A549 treated with GW870086 at 1 μM for 4 hours (cell line): ENCODE results near the gene RTBDN. TPM values are rescaled to one million over a fixed set of nuclear protein-coding genes. Genes with fewer than 3 reads are reported as not detected.

Experiments
- total RNA-seq: library from RNA; stranded (reverse); fragments of 200-300 nt; extraction: Qiagen RNA extraction; gene quantifications from 5 replicates; pipeline ENCODE4 v1.2.3, GENCODE V29; 2022; ENCODE audit warnings: low read depth

RTBDN gene
- 0.15 to 0.56 TPM (median 0.38 TPM) in 4 of 5 replicates, not detected in the other for total RNA-seq

GRCh38 chr19:12834566-12834943, at the start of gene RTBDN:
Gene RTBDN, minus strand, starts transcription at chr19:12834579. Its CDS starts 4,600 bp downstream, at chr19:12829979.

GRCh38 chr19:12881172-12881808, 46.9 kb upstream of the RTBDN start, which contains the start of gene DNASE2:
Gene DNASE2, minus strand, starts transcription at chr19:12881449. Its CDS starts 74 bp downstream, at chr19:12881375.

GRCh38 chr19:12838182-12838885, 4.0 kb upstream of the RTBDN start, which contains the start of gene MAST1:
Gene MAST1, plus strand, starts transcription at chr19:12838515. Its CDS starts 58 bp downstream, at chr19:12838573.

DNA sequence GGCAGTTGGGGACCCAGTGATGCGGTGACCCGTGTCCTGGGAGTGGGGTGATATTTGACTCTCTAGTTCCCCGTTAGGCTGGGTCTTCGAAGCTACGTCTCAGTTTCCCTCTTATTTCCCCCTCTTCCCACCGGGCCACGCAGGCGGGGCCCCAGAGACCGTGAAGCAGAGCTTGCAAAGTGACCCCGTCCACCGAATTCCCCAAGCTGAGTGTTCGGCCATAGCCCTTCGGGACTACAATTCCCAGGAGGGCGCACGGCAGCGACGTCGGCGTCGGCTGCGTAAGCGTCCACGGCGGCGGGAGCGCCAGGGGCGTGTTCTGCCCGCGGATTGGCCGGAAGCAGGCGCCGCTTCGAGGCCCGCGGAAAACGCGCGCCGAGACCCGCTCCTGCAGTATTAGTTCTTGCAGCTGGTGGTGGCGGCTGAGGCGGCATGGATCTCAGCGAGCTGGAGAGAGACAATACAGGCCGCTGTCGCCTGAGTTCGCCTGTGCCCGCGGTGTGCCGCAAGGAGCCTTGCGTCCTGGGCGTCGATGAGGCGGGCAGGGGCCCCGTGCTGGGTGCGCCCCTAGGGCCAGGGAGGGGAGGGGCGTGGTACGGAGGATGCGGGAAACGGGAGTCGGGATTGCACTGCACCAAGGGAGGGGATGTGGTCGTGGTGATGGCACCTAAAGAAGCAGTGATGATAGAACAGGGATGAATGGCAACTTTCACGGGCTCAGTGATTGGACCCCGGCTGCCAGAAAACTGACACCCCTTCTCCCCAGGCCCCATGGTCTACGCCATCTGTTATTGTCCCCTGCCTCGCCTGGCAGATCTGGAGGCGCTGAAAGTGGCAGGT, 27.9 kb downstream of the RTBDN start, which contains the start of gene RNASEH2A:
RNASEH2A (plus strand) TSS at position 343 of the 840 bp plus-strand sequence; CDS start at position 433, 90 bp downstream.

DNA sequence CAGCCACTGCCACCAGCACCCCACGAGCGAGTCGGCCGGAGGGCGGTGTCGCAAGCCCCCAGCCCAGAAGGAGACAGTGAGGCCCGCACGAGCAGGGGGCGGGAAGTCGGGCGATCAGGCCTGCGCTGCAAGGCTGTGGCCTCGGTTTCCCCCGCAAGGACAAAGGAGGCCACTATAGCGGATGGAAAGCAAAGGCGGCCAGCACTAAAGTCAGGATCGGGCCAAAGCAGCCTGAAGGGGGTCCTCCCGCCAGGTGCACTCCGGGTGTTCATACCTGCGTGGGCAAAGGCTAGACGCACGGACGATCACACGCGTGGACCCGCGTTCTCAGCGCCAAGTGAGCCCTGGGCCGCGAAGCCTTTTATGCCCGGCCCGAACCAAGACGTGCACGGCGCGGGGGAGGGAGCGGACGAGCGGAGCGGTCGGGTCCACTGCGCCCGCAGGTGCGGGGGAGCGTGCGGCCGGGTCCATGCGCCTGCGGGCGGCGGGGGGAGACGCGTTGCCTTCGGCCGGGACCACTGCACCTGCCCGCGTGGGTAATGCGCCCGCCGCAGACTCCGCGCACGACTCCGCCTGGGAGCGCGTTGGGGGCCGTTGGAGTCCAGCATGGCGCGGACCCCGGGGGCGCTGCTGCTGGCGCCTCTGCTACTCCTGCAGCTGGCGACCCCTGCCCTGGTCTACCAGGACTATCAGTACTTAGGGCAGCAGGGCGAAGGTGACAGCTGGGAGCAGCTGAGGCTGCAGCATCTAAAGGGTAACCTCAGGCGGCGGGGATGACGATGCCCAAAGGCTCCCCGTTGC, 32.7 kb downstream of the RTBDN start, which contains the start of the genes PRDX2 and THSD8:
PRDX2 (minus strand) TSS at position 335 of the 801 bp plus-strand sequence. CDS start 539 bp downstream, outside the sequence.
THSD8 (plus strand) TSS at position 604 of the 801 bp plus-strand sequence; CDS start at position 607, 3 bp downstream.

DNA sequence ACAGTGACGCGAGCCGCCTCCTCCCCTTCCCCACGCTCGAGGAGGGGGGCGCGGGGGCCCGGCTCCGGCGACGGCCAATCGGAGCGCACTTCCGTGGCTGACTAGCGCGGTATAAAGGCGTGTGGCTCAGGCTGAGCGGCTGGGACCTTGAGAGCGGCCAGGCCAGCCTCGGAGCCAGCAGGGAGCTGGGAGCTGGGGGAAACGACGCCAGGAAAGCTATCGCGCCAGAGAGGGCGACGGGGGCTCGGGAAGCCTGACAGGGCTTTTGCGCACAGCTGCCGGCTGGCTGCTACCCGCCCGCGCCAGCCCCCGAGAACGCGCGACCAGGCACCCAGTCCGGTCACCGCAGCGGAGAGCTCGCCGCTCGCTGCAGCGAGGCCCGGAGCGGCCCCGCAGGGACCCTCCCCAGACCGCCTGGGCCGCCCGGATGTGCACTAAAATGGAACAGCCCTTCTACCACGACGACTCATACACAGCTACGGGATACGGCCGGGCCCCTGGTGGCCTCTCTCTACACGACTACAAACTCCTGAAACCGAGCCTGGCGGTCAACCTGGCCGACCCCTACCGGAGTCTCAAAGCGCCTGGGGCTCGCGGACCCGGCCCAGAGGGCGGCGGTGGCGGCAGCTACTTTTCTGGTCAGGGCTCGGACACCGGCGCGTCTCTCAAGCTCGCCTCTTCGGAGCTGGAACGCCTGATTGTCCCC, 42.9 kb downstream of the RTBDN start, which contains the start of gene JUNB:
JUNB (plus strand) TSS at position 142 of the 706 bp plus-strand sequence; CDS start at position 428, 286 bp downstream.

Other genes starting within 250 kb of the RTBDN start
- gene ZNF490, start 223.8 kb downstream of the RTBDN start, total RNA-seq, result 0.62 to 1.3 TPM (median 0.79 TPM) in 4 of 5 replicates, not detected in the other
- 3.3 to 6.1 TPM (median 5.5 TPM) in 5 replicates for gene ZNF791, start 223.7 kb downstream of the RTBDN start, total RNA-seq
- 16.3 to 23.1 TPM (median 20.7 TPM) in 5 replicates for gene MAN2B1, start 167.8 kb downstream of the RTBDN start, total RNA-seq
- gene WDR83, start 167.8 kb downstream of the RTBDN start, total RNA-seq, result 8.1 to 11.1 TPM (median 10.0 TPM) in 5 replicates
- 41.0 to 49.8 TPM (median 46.5 TPM) in 5 replicates for gene DHPS, start 152.7 kb downstream of the RTBDN start, total RNA-seq
- gene GNG14, start 146.6 kb downstream of the RTBDN start, total RNA-seq, result not detected in 5 replicates
- 9.5 to 13.2 TPM (median 12.2 TPM) in 5 replicates for gene FBXW9, start 137.9 kb downstream of the RTBDN start, total RNA-seq
- 25.3 to 34.1 TPM (median 31.2 TPM) in 5 replicates for gene TNPO2, start 110.6 kb downstream of the RTBDN start, total RNA-seq
- gene TRIR, start 99.9 kb downstream of the RTBDN start, total RNA-seq, result 169 to 203 TPM (median 185 TPM) in 5 replicates
- gene GET3, start 97.1 kb downstream of the RTBDN start, total RNA-seq, result 69.5 to 100 TPM (median 92.3 TPM) in 5 replicates
- gene BEST2, start 82.8 kb downstream of the RTBDN start, total RNA-seq, result 0.10 to 0.26 TPM (median 0.22 TPM) in 5 replicates
- 9.9 to 11.6 TPM (median 10.9 TPM) in 5 replicates for gene HOOK2, start 59.0 kb downstream of the RTBDN start, total RNA-seq
- 121 to 193 TPM (median 166 TPM) in 5 replicates for gene JUNB, start 43.1 kb downstream of the RTBDN start, total RNA-seq
- 0.40 to 1.1 TPM (median 0.49 TPM) in 5 replicates for gene PRDX2, start 32.8 kb downstream of the RTBDN start, total RNA-seq
- gene THSD8, start 32.5 kb downstream of the RTBDN start, total RNA-seq, result 7.3 to 16.4 TPM (median 14.3 TPM) in 4 of 5 replicates, not detected in the other
- gene RNASEH2A, start 28.0 kb downstream of the RTBDN start, total RNA-seq, result 34.0 to 49.5 TPM (median 45.5 TPM) in 5 replicates
- gene MAST1, start 3.9 kb upstream of the RTBDN start, total RNA-seq, result 0.89 to 3.0 TPM (median 2.4 TPM) in 5 replicates
- gene DNASE2, start 46.9 kb upstream of the RTBDN start, total RNA-seq, result 24.2 to 32.6 TPM (median 30.6 TPM) in 5 replicates
- gene KLF1, start 52.6 kb upstream of the RTBDN start, total RNA-seq, result not detected in 5 replicates
- 8.2 to 10.8 TPM (median 8.9 TPM) in 5 replicates for gene GCDH, start 56.6 kb upstream of the RTBDN start, total RNA-seq
- 0.31 to 0.72 TPM (median 0.46 TPM) in 5 replicates for gene SYCE2, start 84.7 kb upstream of the RTBDN start, total RNA-seq
- gene FARSA, start 99.1 kb upstream of the RTBDN start, total RNA-seq, result 66.1 to 75.6 TPM (median 72.9 TPM) in 5 replicates
- gene CALR, start 104.0 kb upstream of the RTBDN start, total RNA-seq, result 499 to 569 TPM (median 524 TPM) in 5 replicates
- 67.4 to 79.0 TPM (median 77.0 TPM) in 5 replicates for gene RAD23A, start 111.3 kb upstream of the RTBDN start, total RNA-seq
- gene GADD45GIP1, start 122.6 kb upstream of the RTBDN start, total RNA-seq, result 37.2 to 58.7 TPM (median 53.1 TPM) in 5 replicates
- 0.07 to 0.32 TPM (median 0.10 TPM) in 4 of 5 replicates, not detected in the other for gene DAND5, start 135.0 kb upstream of the RTBDN start, total RNA-seq
- gene NFIX, start 160.9 kb upstream of the RTBDN start, total RNA-seq, result 2.9 to 4.4 TPM (median 3.8 TPM) in 5 replicates